ENCODE data around the gene CAPN8.

CAPN8 gene

GRCh38 chr1:223653431-223653830 lies 12.1 kb downstream of the CAPN8 start:
- DNase-seq, result no peak

- DNase-seq, result no peak
Measured at GRCh38 chr1:223653015-223653414, 12.5 kb downstream of the CAPN8 start.

GRCh38 chr1:223652436-223652941 lies 13.0 kb downstream of the CAPN8 start:
- no peak for DNase-seq

GRCh38 chr1:223651291-223651991 lies 14.1 kb downstream of the CAPN8 start:
- no peak for DNase-seq

GRCh38 chr1:223650465-223650864 lies 15.0 kb downstream of the CAPN8 start:
- no peak for DNase-seq

GRCh38 chr1:223649222-223649621 lies 16.3 kb downstream of the CAPN8 start:
- DNase-seq, result no peak

- DNase-seq, result no peak
Measured at GRCh38 chr1:223647249-223647648, 18.3 kb downstream of the CAPN8 start.

GRCh38 chr1:223645903-223646302 lies 19.6 kb downstream of the CAPN8 start:
- no peak for DNase-seq

GRCh38 chr1:223642237-223642636 lies 23.3 kb downstream of the CAPN8 start:
- DNase-seq, result no peak

- DNase-seq, result no peak
Measured at GRCh38 chr1:223641523-223642039, 23.9 kb downstream of the CAPN8 start.

- no peak for DNase-seq
Measured at GRCh38 chr1:223639331-223639749, 26.2 kb downstream of the CAPN8 start.

GRCh38 chr1:223635236-223635635 lies 30.3 kb downstream of the CAPN8 start:
- no peak for DNase-seq

- DNase-seq, result no peak
Measured at GRCh38 chr1:223634423-223634822, 31.1 kb downstream of the CAPN8 start.

GRCh38 chr1:223631956-223632355 lies 33.5 kb downstream of the CAPN8 start:
- no peak for DNase-seq

- peak; percentile 31 for DNase-seq
Measured at GRCh38 chr1:223631473-223631872, 34.0 kb downstream of the CAPN8 start.

- DNase-seq, result no peak
Measured at GRCh38 chr1:223629126-223629457, 36.4 kb downstream of the CAPN8 start.

- DNase-seq, result peak; percentile 23
Measured at GRCh38 chr1:223628233-223629125, 37.0 kb downstream of the CAPN8 start.

- no peak for DNase-seq
Measured at GRCh38 chr1:223622132-223622842, 43.2 kb downstream of the CAPN8 start.

GRCh38 chr1:223621312-223621734 lies 44.2 kb downstream of the CAPN8 start:
- no peak for DNase-seq

GRCh38 chr1:223620297-223620897 lies 45.1 kb downstream of the CAPN8 start:
- DNase-seq, result no peak

- no peak for DNase-seq
Measured at GRCh38 chr1:223618680-223619079, 46.8 kb downstream of the CAPN8 start.

- DNase-seq, result no peak
Measured at GRCh38 chr1:223617323-223618070, 48.0 kb downstream of the CAPN8 start.
